K562 (cell line): ENCODE measurements around the gene RNF138. TPM values are rescaled to one million over a fixed set of nuclear protein-coding genes. Genes with fewer than 3 reads are reported as not detected.
A peak's percentile ranks its signal among the peaks of the same experiment; 100 is the strongest.

Source experiments
- ATAC-seq: fragments of 200-7000 bp; cut with Tn5 transposase; 3 replicates; pipeline ENCODE4 v1.9.1; 2020; ENCODE audit warnings: moderate library complexity
- BruUV-seq: library from RNA; stranded (reverse); fragments of 400-500 nt; replicated peaks from 2 replicates; lab custom pipeline; 2021; lab: Mats Ljungman, UMichigan
- CTCF ChIA-PET: fragments of 300-600 bp; formaldehyde crosslinking; extraction: SDS; loops from one replicate; lab custom pipeline; 2021; ENCODE audit warnings: low intra/inter-chr PET ratio; lab: Yijun Ruan, JAX
- POLR2A ChIA-PET: fragments of 300-600, 350-650 bp; sonication (Branson Sonifier 250); formaldehyde crosslinking; extraction: SDS; loops from one replicate; lab custom pipeline; 2021; ENCODE audit warnings: antibody characterized with exemption, inconsistent platforms; lab: Yijun Ruan, JAX
- DNase-seq, 4 experiments: peaks; one replicate each; pipeline versions ENCODE4 v3.0.0 to v3.0.0-alpha.2; 2011 to 2018; ENCODE audit warnings: low spot score in 3 of 4, mixed read lengths in 3 of 4; ENCODE audit errors: extremely low read depth in 1 of 4
- FAIRE-seq: peaks from 2 replicates; lab custom pipeline; 2011; peaks lifted over from hg19 to GRCh38; lab: Jason Lieb, UNC
- H2AFZ ChIP-seq: 2 replicates; pipeline ENCODE4 v1.6.0; 2011; ENCODE audit warnings: low read depth, low read length, control low read depth, inconsistent platforms
- H3K27ac ChIP-seq: fragments of 200-600 bp; 3 replicates; pipeline ENCODE4 v1.8.0; 2011; ENCODE audit warnings: low read depth, mild to moderate bottlenecking, control low read depth, inconsistent platforms, low read length, moderate library complexity, mixed read lengths; ENCODE audit errors: extremely low read depth
- H3K27me3 ChIP-seq, 2 experiments: fragments of 300-600 bp in 1 of 2; 2 replicates in 1 of 2; 3 replicates in 1 of 2; pipeline versions ENCODE4 v1.6.0 to v1.8.0; 2011; ENCODE audit warnings: inconsistent platforms in 2 of 2, low read length in 2 of 2, mild to moderate bottlenecking in 1 of 2, mixed read lengths in 1 of 2, moderate library complexity in 1 of 2; ENCODE audit not compliant: control insufficient read depth in 2 of 2, insufficient read depth in 2 of 2
- H3K36me3 ChIP-seq: fragments of 300-600 bp; 3 replicates; pipeline ENCODE4 v1.8.0; 2011; ENCODE audit warnings: mild to moderate bottlenecking, low read length, inconsistent platforms; ENCODE audit not compliant: control insufficient read depth, insufficient read depth
- H3K4me1 ChIP-seq, 2 experiments: fragments of 200-600 bp in 1 of 2; replicated peaks in 1 of 2; 2 replicates in 1 of 2; 3 replicates in 1 of 2; pipeline versions ENCODE4 v1.5.1 to v1.8.0; 2011; ENCODE audit warnings: inconsistent platforms in 2 of 2, low read length in 2 of 2, mild to moderate bottlenecking in 1 of 2, mixed read lengths in 1 of 2, moderate library complexity in 1 of 2; ENCODE audit not compliant: control insufficient read depth in 2 of 2, insufficient read depth in 2 of 2
- H3K4me2 ChIP-seq: 2 replicates; pipeline ENCODE4 v1.6.1; 2011; ENCODE audit warnings: low read length, control low read depth, inconsistent platforms, mixed read lengths; ENCODE audit not compliant: insufficient read depth
- H3K4me3 ChIP-seq: fragments of 200-600 bp; sonication (generic), shearing (Covaris generic); 2 replicates; pipeline ENCODE4 v1.5.1; 2016; ENCODE audit warnings: control low read depth, inconsistent platforms
- H3K79me2 ChIP-seq: fragments of 200-600 bp; 3 replicates; pipeline ENCODE4 v1.8.0; 2011; ENCODE audit warnings: low read length, inconsistent platforms; ENCODE audit not compliant: control insufficient read depth, insufficient read depth
- H3K9ac ChIP-seq, 2 experiments: 2 replicates each; pipeline versions ENCODE4 v1.6.0 to v1.6.1; 2011; ENCODE audit warnings: low read depth in 2 of 2, low read length in 2 of 2, control low read depth in 1 of 2, inconsistent platforms in 1 of 2, mild to moderate bottlenecking in 1 of 2, mixed read lengths in 1 of 2; ENCODE audit not compliant: insufficient read depth in 1 of 2
- H3K9me1 ChIP-seq: one replicate; pipeline ENCODE4 v1.6.0; 2011; ENCODE audit warnings: inconsistent platforms, mild to moderate bottlenecking, low read length, moderate library complexity; ENCODE audit not compliant: control insufficient read depth, insufficient read depth
- H3K9me3 ChIP-seq: replicated peaks from 2 replicates; pipeline ENCODE4 v1.5.1; 2011; ENCODE audit warnings: low read depth, low read length, inconsistent platforms; ENCODE audit not compliant: control insufficient read depth, insufficient read depth
- H4K20me1 ChIP-seq: replicated peaks from 2 replicates; pipeline ENCODE4 v1.6.1; 2011; ENCODE audit warnings: low read length, inconsistent platforms, mixed read lengths; ENCODE audit not compliant: control insufficient read depth, insufficient read depth
- BRD4 ChIP-seq: fragments of 200-600 bp; sonication (generic); IDR thresholded peaks from 2 replicates; pipeline ENCODE4 v1.6.1; 2017; ENCODE audit warnings: inconsistent platforms
- CHD1 ChIP-seq: fragments of 200-600 bp; sonication (generic); IDR thresholded peaks from one replicate; pipeline ENCODE4 v1.6.1; 2012; ENCODE audit warnings: mild to moderate bottlenecking, moderate library complexity, low read length, inconsistent platforms
- HNRNPL ChIP-seq: fragments of 200-400 bp; formaldehyde crosslinking; IDR thresholded peaks from 2 replicates; pipeline ENCODE4 v1.6.1; 2017; ENCODE audit warnings: low read depth, mild to moderate bottlenecking, low read length
- KLF16 ChIP-seq: IDR thresholded peaks from 2 replicates; pipeline ENCODE4 v1.6.1; 2016; ENCODE audit warnings: antibody characterized with exemption
- L3MBTL2 ChIP-seq: fragments of 450-650 bp; IDR thresholded peaks from 2 replicates; pipeline ENCODE4 v1.6.1; 2016; ENCODE audit warnings: mild to moderate bottlenecking, moderate library complexity
- SIRT6 ChIP-seq: IDR thresholded peaks from one replicate; pipeline ENCODE4 v1.6.1; 2012; ENCODE audit warnings: low read depth, mild to moderate bottlenecking, control low read depth, inconsistent platforms, low read length, moderate library complexity
- ZBTB7A ChIP-seq: IDR thresholded peaks from 2 replicates; pipeline ENCODE4 v1.6.1; 2011; ENCODE audit warnings: low read depth, mild to moderate bottlenecking, low read length, moderate library complexity, borderline replicate concordance; ENCODE audit not compliant: control insufficient read depth
- ZNF12 ChIP-seq: sonication (generic); formaldehyde crosslinking; IDR thresholded peaks from 2 replicates; pipeline ENCODE4 v1.4.0; 2020; ENCODE audit warnings: mild to moderate bottlenecking, missing genetic modification reagents
- ZNF384 ChIP-seq: IDR thresholded peaks from 2 replicates; pipeline ENCODE4 v1.6.1; 2012; ENCODE audit warnings: low read depth, low read length, improper control_type of control experiment
- WGBS: fragments of 100-300 bp; shearing (Covaris generic); methylation state at CpG from one replicate; pipeline ENCODE4 v1.1.6; 2016; ENCODE audit warnings: low coverage, mixed read lengths; ENCODE audit not compliant: insufficient coverage; ENCODE audit errors: missing lambda C conversion rate; 5-methylcytosine and 5-hydroxymethylcytosine counted together
- in situ Hi-C: fragments of 300-500 bp; cut with MboI; formaldehyde crosslinking; loops from 4 replicates; pipeline ENCODE4 v1.15.0; 2018; ENCODE audit warnings: inconsistent platforms, mixed read lengths
- intact Hi-C: fragments of 100-400 bp; cut with micrococcal nuclease; formaldehyde crosslinking; loops from 2 replicates; pipeline ENCODE4 v1.14.2; 2022
- polyA plus RNA-seq, 8 experiments: library from polyadenylated mRNA; depleted of rRNA in 4 of 8; stranded (reverse) in 5 of 8; unstranded in 3 of 8; fragments of >200 nt; fragmentation: Nextera tagmentation in 2 of 8; fragmentation: Illumina TruSeq in 1 of 8; extraction: Ambion mirVana in 2 of 8; extraction: Trizol in 1 of 8; gene quantifications; 2 replicates each; pipeline versions ENCODE4 v1.2.1 to v1.2.3, GENCODE V29; 2011 to 2014; ENCODE audit warnings: inconsistent platforms in 1 of 8, missing spikeins in 1 of 8
- total RNA-seq, 7 experiments: library from RNA; depleted of rRNA in 6 of 7; stranded (reverse); fragments of >200 nt in 6 of 7; fragmentation: Illumina TruSeq in 2 of 7; extraction: Trizol in 2 of 7; gene quantifications; 2 replicates each; pipeline versions ENCODE4 v1.2.1 to v1.2.3, GENCODE V29; 2011 to 2021; ENCODE audit warnings: low replicate concordance in 1 of 7
- TF ChIP-seq, protein P1 (sequence below): sonication (generic); formaldehyde crosslinking; IDR thresholded peaks from 2 replicates; pipeline ENCODE4 v1.8.0; 2022; ENCODE audit warnings: mild to moderate bottlenecking, missing genetic modification reagents
- TF ChIP-seq, protein P2 (sequence below), 2 experiments: fragments of 200-800 bp in 1 of 2; sonication (Bioruptor generic) in 1 of 2; sonication (generic) in 1 of 2; formaldehyde crosslinking in 1 of 2; IDR thresholded peaks in 1 of 2; conservative IDR thresholded peaks in 1 of 2; 2 replicates each; pipeline versions ENCODE4 v1.5.0 to v1.6.1; 2016 to 2020; ENCODE audit warnings: missing compliant biosample characterization in 1 of 2, missing genetic modification characterization in 1 of 2, missing genetic modification reagents in 1 of 2
- TF ChIP-seq, protein P3 (sequence below), 3 experiments: IDR thresholded peaks in 2 of 3; conservative IDR thresholded peaks in 1 of 3; 2 replicates each; pipeline ENCODE4 v1.5.1; 2011 to 2012; ENCODE audit warnings: low read length in 3 of 3, mild to moderate bottlenecking in 3 of 3, control low read depth in 2 of 3, improper control_type of control experiment in 1 of 3, inconsistent platforms in 1 of 3, low read depth in 1 of 3, mixed read lengths in 1 of 3, moderate library complexity in 1 of 3; ENCODE audit not compliant: insufficient read depth in 2 of 3

RNF138 gene
- total and polyA plus RNA-seq, 9 of the 15 experiments (the other 6 are each of a cell fraction or from before 2014, with no cell fraction given) = 47.6 to 100 (median 62.5) TPM

DNA sequence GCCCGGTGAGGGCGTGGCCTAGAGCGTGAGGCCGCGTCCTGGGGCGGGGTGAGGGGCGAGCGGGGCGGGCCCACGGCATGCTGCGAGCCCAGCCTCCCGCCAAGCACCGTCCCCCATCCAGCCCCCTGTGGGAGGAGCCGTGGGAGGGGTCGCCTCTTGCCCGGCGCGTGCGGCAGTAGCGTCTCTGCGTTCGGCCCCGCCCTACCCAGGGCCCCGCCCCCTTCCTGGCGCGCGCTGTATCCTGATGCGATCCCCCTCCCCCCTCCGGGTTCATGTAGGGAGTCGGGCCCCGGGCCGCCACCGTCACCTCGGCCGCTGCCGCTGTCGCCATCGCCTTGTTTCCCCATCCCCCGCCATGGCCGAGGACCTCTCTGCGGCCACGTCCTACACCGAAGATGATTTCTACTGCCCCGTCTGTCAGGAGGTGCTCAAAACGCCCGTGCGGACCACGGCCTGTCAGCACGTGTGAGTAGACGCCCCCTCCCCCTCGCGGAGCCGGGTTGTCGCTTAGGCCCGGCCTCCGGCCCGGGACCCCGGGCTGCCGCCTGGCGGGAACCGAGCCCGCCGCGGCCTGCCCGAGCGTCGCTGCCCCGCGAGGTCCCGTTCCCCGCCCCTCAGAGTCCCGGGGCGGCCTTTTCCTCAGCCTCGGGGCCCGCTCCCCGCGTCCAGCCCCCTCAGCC lies 888 bp downstream of the RNF138 start (continued):
- no peak for TF ChIP-seq KLF16
- no peak for TF ChIP-seq HNRNPL
- no peak for TF ChIP-seq ZNF384
- TF ChIP-seq, protein P1, sequence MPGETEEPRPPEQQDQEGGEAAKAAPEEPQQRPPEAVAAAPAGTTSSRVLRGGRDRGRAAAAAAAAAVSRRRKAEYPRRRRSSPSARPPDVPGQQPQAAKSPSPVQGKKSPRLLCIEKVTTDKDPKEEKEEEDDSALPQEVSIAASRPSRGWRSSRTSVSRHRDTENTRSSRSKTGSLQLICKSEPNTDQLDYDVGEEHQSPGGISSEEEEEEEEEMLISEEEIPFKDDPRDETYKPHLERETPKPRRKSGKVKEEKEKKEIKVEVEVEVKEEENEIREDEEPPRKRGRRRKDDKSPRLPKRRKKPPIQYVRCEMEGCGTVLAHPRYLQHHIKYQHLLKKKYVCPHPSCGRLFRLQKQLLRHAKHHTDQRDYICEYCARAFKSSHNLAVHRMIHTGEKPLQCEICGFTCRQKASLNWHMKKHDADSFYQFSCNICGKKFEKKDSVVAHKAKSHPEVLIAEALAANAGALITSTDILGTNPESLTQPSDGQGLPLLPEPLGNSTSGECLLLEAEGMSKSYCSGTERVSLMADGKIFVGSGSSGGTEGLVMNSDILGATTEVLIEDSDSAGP (CRISPR knock-in tag) = no peak
- TF ChIP-seq, all 486 proteins: peak for 101

DNA sequence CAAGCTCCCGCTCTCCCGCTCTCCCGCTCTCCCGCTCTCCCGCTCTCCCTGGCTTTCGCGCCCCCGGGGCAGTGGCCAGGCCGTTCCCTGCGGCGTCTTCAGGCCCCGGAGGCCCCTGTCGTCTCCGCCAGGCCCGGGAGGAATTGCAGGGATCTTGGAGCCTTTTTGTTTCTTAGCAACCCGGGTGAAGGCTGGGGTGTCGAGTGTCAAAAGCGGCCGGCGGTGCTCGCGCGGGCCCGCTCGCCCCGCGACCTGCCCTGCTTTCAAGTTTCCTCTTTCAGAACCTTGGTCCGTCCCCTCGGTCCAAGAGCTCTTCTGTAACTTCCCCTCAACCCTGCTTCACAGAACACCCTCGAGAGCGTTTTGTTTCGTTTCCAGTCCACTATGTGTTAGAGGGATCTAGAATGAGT lies 1.4 kb downstream of the RNF138 start:
- BruUV-seq = no TSS peak
- under 1% methylated on average over 31 of the region's 32 CpGs for WGBS
- no peak for FAIRE-seq
- peak overlapping the region; percentile 77 for H3K4me2 ChIP-seq
- H2AFZ ChIP-seq = peak overlapping the region; percentile 82
- ChIA-PET POLR2A (interaction anchor here (0.6 to 2.1 kb wide), 5 partner anchors 9 to 43 kb away, joined by 3 to 6 read pairs (median 4); no protein-coding TSS in a partner anchor), CTCF (no interaction called here)
- peak; percentile 23 for ATAC-seq
- in situ Hi-C loops = no loop called here
- DNase-seq = peak in 2 of 4 experiments; percentile 60 to 69
- peak overlapping the region; percentile 77 for H3K4me3 ChIP-seq
- H3K79me2 ChIP-seq = peaks cover 56% of the 10 kb centered on the region
- H3K27me3 ChIP-seq = no peaks in the 10 kb centered on the region
- peaks cover 4% of the 10 kb centered on the region for H4K20me1 ChIP-seq
- H3K9ac ChIP-seq = peak overlapping the region; percentile 83 to 98
- H3K9me1 ChIP-seq = no peaks in the 10 kb centered on the region
- H3K4me1 ChIP-seq = peaks cover 28 to 31% of the 10 kb centered on the region in 2 experiments; a peak in 4 of 5 replicates
- peak overlapping the region; percentile 88 for H3K27ac ChIP-seq
- intact Hi-C loops = loop anchor here (2.0 to 10.0 kb wide), 3 partner anchors 74 to 988 kb away; partner anchors contain the start of genes DSC2, RNF125 and TRAPPC8
- H3K36me3 ChIP-seq = peaks cover 38% of the 10 kb centered on the region
- H3K9me3 ChIP-seq = no peaks in the 10 kb centered on the region
- TF ChIP-seq BRD4 (0 out of 2 replicates have a peak, but pooled peaks have one; percentile 23), ZNF12 (CRISPR knock-in tag) (no peak), SIRT6 (no peak), L3MBTL2 (0 out of 2 replicates have a peak, but pooled peaks have one; percentile 36), ZBTB7A (no peak), CHD1 (no peak)
- TF ChIP-seq, protein P2, sequence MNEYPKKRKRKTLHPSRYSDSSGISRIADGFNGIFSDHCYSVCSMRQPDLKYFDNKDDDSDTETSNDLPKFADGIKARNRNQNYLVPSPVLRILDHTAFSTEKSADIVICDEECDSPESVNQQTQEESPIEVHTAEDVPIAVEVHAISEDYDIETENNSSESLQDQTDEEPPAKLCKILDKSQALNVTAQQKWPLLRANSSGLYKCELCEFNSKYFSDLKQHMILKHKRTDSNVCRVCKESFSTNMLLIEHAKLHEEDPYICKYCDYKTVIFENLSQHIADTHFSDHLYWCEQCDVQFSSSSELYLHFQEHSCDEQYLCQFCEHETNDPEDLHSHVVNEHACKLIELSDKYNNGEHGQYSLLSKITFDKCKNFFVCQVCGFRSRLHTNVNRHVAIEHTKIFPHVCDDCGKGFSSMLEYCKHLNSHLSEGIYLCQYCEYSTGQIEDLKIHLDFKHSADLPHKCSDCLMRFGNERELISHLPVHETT (CRISPR knock-in tag; conservative IDR thresholded peaks at IDR 0.05 in 1 of 2, IDR thresholded peaks at IDR 0.05 in 1 of 2) = 0 out of 4 replicates have a peak, but pooled peaks of 1 of the 2 experiments have one; percentile 8
- TF ChIP-seq, protein P3, sequence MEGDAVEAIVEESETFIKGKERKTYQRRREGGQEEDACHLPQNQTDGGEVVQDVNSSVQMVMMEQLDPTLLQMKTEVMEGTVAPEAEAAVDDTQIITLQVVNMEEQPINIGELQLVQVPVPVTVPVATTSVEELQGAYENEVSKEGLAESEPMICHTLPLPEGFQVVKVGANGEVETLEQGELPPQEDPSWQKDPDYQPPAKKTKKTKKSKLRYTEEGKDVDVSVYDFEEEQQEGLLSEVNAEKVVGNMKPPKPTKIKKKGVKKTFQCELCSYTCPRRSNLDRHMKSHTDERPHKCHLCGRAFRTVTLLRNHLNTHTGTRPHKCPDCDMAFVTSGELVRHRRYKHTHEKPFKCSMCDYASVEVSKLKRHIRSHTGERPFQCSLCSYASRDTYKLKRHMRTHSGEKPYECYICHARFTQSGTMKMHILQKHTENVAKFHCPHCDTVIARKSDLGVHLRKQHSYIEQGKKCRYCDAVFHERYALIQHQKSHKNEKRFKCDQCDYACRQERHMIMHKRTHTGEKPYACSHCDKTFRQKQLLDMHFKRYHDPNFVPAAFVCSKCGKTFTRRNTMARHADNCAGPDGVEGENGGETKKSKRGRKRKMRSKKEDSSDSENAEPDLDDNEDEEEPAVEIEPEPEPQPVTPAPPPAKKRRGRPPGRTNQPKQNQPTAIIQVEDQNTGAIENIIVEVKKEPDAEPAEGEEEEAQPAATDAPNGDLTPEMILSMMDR (IDR thresholded peaks at IDR 0.05 in 2 of 3, conservative IDR thresholded peaks at IDR 0.05 in 1 of 3; ENCODE audit: insufficient read depth in 2 of 3, low read depth in 1 of 3, low read length in 3 of 3) = no peak
